ENCODE measurements around the gene NCBP3.

NCBP3 gene

GRCh38 chr17:3765981-3766380 is 80.1 kb downstream of the NCBP3 start:
- no peak overlapping the region for H3K4me3 ChIP-seq (ENCODE audit: control insufficient read depth, low read depth, low read length)
- DNase-seq (ENCODE audit: low read depth), result no peak
- TF ChIP-seq, protein P1, sequence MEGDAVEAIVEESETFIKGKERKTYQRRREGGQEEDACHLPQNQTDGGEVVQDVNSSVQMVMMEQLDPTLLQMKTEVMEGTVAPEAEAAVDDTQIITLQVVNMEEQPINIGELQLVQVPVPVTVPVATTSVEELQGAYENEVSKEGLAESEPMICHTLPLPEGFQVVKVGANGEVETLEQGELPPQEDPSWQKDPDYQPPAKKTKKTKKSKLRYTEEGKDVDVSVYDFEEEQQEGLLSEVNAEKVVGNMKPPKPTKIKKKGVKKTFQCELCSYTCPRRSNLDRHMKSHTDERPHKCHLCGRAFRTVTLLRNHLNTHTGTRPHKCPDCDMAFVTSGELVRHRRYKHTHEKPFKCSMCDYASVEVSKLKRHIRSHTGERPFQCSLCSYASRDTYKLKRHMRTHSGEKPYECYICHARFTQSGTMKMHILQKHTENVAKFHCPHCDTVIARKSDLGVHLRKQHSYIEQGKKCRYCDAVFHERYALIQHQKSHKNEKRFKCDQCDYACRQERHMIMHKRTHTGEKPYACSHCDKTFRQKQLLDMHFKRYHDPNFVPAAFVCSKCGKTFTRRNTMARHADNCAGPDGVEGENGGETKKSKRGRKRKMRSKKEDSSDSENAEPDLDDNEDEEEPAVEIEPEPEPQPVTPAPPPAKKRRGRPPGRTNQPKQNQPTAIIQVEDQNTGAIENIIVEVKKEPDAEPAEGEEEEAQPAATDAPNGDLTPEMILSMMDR (IDR thresholded peaks at IDR 0.05; ENCODE audit: control insufficient read depth, insufficient read depth, low read depth, low read length, missing control alignments), result no peak

GRCh38 chr17:3763777-3764170 is 82.3 kb downstream of the NCBP3 start:
- no peak overlapping the region for H3K4me3 ChIP-seq (ENCODE audit: control insufficient read depth, low read depth, low read length)
- DNase-seq (ENCODE audit: low read depth), result no peak
- TF ChIP-seq, protein P1 (IDR thresholded peaks at IDR 0.05; ENCODE audit: control insufficient read depth, insufficient read depth, low read depth, low read length, missing control alignments), result no peak

DNA sequence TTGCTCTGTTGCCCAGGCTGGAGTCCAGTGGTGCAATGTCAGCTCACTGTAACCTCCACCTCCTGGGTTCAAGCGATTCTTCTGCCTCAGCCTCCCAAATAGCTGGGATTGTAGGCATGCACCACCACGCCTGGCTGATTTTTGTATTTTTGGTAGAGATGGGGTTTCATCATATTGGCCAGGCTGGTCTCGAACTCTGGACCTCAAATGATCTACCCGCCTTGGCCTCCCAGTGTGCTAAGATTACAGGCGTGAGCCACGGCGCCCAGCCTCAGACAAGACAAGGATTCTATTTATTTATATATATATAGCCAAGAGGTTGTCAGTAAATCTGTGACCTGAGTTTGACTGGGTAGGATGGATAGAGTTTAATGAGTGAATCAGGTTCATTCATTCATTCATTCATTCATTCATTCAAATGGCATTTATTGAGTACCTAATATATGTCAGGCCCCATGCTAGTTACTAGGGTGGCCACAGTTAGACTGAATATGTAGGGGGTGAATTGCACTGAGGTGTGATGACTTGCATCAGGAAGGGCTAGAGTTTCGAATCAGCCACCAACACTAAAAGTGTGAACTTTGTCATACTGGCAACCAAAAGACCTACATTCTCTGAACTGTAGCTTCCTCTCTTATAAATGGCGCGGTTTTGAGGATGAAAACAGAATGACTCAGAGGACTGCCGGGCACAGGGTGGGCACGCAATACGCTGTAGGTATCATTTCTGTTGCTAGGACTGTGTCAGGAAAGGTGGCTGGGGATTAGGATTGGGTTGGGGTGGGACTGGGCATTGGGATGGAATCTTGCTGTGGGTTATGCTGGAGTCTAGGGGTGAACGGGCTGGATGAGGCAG is 82.9 kb downstream of the NCBP3 start:
- DNase-seq (ENCODE audit: low read depth), result no peak
- H3K4me3 ChIP-seq (ENCODE audit: control insufficient read depth, low read depth, low read length), result no peak overlapping the region
- TF ChIP-seq, protein P1 (IDR thresholded peaks at IDR 0.05; ENCODE audit: control insufficient read depth, insufficient read depth, low read depth, low read length, missing control alignments), result no peak

DNA sequence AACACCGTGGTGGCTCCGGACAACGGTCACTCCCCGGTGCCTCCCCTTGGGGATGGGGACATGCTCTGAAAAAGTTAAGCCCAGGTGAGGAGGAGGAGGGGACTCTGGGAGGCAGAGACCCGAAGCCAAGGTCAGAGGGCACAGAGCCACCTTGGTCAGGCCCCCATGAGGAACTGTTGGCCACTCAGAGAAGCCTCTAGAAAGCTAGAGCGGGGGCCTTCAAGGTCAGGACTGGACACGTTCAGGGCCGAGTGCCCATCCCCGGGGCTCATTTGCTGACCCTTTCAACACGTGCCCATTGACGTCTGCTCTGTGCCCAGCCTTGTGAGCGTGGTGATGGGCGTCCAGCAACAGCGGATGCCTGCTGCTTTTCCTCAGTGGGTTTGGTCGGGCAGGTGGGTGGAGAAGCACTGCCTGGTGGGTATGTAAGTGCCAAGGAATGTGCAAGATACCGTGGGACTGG is 84.1 kb downstream of the NCBP3 start:
- no peak for DNase-seq (ENCODE audit: low read depth)
- TF ChIP-seq, protein P1 (IDR thresholded peaks at IDR 0.05; ENCODE audit: control insufficient read depth, insufficient read depth, low read depth, low read length, missing control alignments), result no peak
- H3K4me3 ChIP-seq (ENCODE audit: control insufficient read depth, low read depth, low read length), result no peak overlapping the region

DNA sequence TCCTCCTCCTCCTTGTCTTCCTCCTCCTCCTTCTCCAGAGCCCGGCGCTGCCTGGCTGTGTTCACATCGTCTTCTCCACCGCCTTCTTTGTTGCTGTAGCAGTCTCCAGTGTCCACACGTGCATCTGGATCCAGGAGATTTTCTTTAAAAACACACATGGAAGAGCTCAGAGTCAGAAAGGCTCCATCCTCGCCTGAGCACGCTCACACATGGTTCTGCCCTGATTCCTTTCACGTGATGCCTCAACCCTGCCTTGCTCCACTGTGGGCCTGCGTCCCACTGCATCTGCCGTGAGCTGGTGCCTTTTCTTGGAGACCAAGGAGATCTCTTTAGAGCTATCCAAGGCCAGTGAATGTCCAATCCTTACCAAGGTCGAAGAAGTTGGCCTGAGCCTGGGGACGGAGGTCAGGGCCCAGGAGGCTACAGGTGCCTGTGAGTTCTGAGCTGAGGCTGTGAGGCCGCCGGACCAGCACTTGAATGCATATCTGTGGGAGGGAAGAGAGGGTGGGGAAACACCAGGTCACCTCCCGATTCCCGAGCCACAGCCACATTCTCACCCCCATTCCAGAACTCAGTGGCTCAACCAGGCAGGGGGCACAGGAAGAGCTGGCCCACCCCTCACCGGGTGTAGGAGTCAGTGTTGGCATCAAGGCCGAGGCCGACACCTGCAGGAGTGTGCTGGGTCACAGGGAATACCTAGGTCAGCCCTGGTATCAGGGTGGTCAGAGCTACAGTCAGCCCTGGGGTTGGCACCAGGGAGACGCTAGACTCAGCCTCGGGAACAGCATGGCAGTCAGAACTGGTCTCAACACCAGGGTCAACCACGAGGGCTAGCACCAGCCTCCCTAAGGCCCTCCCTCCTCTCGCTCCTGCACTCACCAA is 84.8 kb downstream of the NCBP3 start:
- no peak for DNase-seq (ENCODE audit: low read depth)
- TF ChIP-seq, protein P1 (IDR thresholded peaks at IDR 0.05; ENCODE audit: control insufficient read depth, insufficient read depth, low read depth, low read length, missing control alignments), result no peak
- H3K4me3 ChIP-seq (ENCODE audit: control insufficient read depth, low read depth, low read length), result no peak overlapping the region

GRCh38 chr17:3759597-3760216 is 86.3 kb downstream of the NCBP3 start:
- no peak overlapping the region for H3K4me3 ChIP-seq (ENCODE audit: control insufficient read depth, low read depth, low read length)
- TF ChIP-seq, protein P1 (IDR thresholded peaks at IDR 0.05; ENCODE audit: control insufficient read depth, insufficient read depth, low read depth, low read length, missing control alignments), result no peak
- DNase-seq (ENCODE audit: low read depth), result no peak

All from AG09309 (cell line).